Lung (tissue), 12 donors: Measurements from ENCODE around the gene IL34. TPM values are rescaled to one million over a fixed set of nuclear protein-coding genes. Genes with fewer than 3 reads are reported as not detected.

Source experiments
- ATAC-seq: fragments of 200-7000 bp; cut with Tn5 transposase; one replicate; pipeline ENCODE4 v1.9.1; 2020; ENCODE audit warnings: moderate number of reproducible peaks; ENCODE audit not compliant: insufficient read depth, low FRiP score
- DNase-seq, 3 donors: peaks; one replicate each; pipeline ENCODE4 v3.0.0-alpha.2; 2013 to 2017
- H3K27ac ChIP-seq, 2 donors: one replicate each; pipeline ENCODE4 v1.5.1; 2013; ENCODE audit warnings: mild to moderate bottlenecking in 2 of 2, moderate library complexity in 2 of 2, control low read depth in 1 of 2, inconsistent platforms in 1 of 2, low read depth in 1 of 2, low read length in 1 of 2
- H3K27me3 ChIP-seq, 3 donors: one replicate each; pipeline ENCODE4 v1.5.1; 2013; ENCODE audit warnings: low read length in 2 of 3; ENCODE audit not compliant: control insufficient read depth in 3 of 3, insufficient read depth in 3 of 3
- H3K36me3 ChIP-seq, 4 donors: one replicate each; pipeline ENCODE4 v1.5.1; 2013; ENCODE audit warnings: low read length in 4 of 4, mild to moderate bottlenecking in 1 of 4, moderate library complexity in 1 of 4; ENCODE audit not compliant: control insufficient read depth in 4 of 4, insufficient read depth in 4 of 4
- H3K4me1 ChIP-seq, 5 donors: one replicate each; pipeline ENCODE4 v1.5.1; 2013; ENCODE audit warnings: low read length in 5 of 5, mild to moderate bottlenecking in 2 of 5, moderate library complexity in 1 of 5; ENCODE audit not compliant: control insufficient read depth in 5 of 5, insufficient read depth in 5 of 5
- H3K4me3 ChIP-seq: one replicate; pipeline ENCODE4 v1.5.1; 2013; ENCODE audit warnings: mild to moderate bottlenecking, control low read depth, moderate library complexity
- H3K9ac ChIP-seq, 2 donors: one replicate each; pipeline ENCODE4 v1.5.1; 2013; ENCODE audit warnings: low read length in 2 of 2, control low read depth in 1 of 2; ENCODE audit not compliant: insufficient read depth in 1 of 2
- H3K9me3 ChIP-seq, 4 donors: one replicate each; pipeline ENCODE4 v1.5.1; 2013; ENCODE audit warnings: low read length in 3 of 4, mild to moderate bottlenecking in 1 of 4, moderate library complexity in 1 of 4; ENCODE audit not compliant: control insufficient read depth in 4 of 4, insufficient read depth in 3 of 4
- WGBS, 2 donors: extraction: QIAGEN DNeasy Blood & Tissue Kit; methylation state at CpG; one replicate each; pipeline ENCODE4 v1.1.7; 2013; 5-methylcytosine and 5-hydroxymethylcytosine counted together
- polyA plus RNA-seq, 2 donors: library from polyadenylated mRNA; stranded (reverse); fragments of 200-250 nt; gene quantifications; one replicate each; pipeline ENCODE4 v1.2.1, GENCODE V29; 2013
- total RNA-seq, 2 donors: library from RNA; depleted of rRNA in 1 of 2; stranded (reverse); fragments of >200 nt in 1 of 2; gene quantifications; one replicate each; pipeline ENCODE4 v1.2.1, GENCODE V29; 2014 to 2021
- TF ChIP-seq, protein P1 (sequence below): IDR thresholded peaks from 2 replicates; pipeline ENCODE4 v1.5.1; 2012; ENCODE audit warnings: mild to moderate bottlenecking; ENCODE audit errors: control extremely low read depth, extremely low read depth
- donor health status: control.
- donor health status: control.
- donor health status: Bipolar disorder and iron deficiency.
- donor health status: healthy.
- donor health status: DM: yes; HTN: yes; CAD: no.

Gene IL34
- total and polyA plus RNA-seq, 4 donors: 1.5 to 13.0 (median 7.1) TPM

DNA sequence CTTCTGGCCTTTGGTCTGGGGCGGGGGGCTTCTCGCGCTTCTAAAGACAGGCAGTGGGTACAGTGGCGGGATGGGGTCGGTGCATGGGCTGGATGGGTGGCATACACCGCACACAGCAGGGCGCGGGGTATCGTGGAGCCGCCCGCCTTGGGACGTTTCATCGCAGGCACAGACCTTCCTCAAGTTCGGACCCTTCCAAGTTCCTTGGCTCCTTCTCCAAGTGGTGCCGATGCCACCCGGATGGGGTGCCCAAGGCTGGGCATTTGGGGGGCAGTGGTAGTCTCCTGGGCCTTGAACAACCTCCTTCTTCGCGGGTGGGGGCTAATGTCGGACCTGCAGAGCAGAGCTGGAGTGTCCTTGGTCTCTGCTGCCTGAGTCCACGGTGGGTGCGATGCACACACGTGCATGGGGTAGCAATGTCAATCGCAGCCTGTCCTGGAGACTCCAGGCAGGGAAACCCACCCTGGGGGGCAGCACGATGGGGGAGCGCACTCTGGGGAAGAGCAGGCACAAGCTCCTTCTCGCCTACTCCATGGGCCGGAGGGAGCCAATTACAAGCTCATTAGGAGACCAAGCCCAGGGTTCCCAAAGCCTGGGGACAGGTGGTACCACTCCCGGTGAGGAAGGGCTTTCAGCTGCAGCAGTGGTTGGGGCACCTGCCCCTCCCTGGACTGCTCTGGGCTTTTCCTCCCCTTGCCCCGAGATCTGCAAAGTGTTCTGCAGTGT lies 40.2 kb downstream of the IL34 start:
- 47 to 64% methylated on average over 25 to 29 of the region's 29 CpGs for WGBS, 2 donors
- DNase-seq (no peak), ATAC-seq (no peak)
- Histone ChIP-seq H3K36me3 (peaks cover 0 to 10% (median 4%) of the 10 kb centered on the region in 4 donors), H3K27ac (peak overlapping the region; percentile 74 to 91), H3K27me3 (no peaks in the 10 kb centered on the region), H3K4me3 (no peak overlapping the region), H3K9me3 (no peaks in the 10 kb centered on the region), H3K4me1 (peaks cover 25 to 79% (median 49%) of the 10 kb centered on the region in 5 donors), H3K9ac (peak overlapping the region in 1 of 2 donors; percentile 55)
- TF ChIP-seq, protein P1, sequence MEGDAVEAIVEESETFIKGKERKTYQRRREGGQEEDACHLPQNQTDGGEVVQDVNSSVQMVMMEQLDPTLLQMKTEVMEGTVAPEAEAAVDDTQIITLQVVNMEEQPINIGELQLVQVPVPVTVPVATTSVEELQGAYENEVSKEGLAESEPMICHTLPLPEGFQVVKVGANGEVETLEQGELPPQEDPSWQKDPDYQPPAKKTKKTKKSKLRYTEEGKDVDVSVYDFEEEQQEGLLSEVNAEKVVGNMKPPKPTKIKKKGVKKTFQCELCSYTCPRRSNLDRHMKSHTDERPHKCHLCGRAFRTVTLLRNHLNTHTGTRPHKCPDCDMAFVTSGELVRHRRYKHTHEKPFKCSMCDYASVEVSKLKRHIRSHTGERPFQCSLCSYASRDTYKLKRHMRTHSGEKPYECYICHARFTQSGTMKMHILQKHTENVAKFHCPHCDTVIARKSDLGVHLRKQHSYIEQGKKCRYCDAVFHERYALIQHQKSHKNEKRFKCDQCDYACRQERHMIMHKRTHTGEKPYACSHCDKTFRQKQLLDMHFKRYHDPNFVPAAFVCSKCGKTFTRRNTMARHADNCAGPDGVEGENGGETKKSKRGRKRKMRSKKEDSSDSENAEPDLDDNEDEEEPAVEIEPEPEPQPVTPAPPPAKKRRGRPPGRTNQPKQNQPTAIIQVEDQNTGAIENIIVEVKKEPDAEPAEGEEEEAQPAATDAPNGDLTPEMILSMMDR: no peak

DNA sequence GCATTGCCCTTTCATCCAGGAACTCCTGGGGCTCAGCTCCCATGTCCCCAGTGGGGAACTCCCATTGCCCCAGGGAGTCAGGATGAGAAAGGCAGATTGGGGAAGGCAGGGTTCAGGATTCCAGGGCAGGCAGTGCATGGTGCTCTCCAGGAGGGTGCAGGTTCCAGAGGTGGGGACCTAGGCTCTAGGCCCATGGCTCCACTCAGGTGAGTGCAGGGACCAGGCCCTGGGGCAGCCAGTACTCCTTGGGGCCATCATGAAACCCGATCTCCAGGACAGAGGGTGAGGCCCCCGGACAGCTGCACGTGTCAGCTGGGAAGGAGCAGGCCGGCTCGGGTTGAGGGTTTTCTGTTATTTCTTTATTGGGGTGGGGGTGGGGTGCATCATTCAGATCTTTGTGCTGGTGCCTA lies 40.7 kb downstream of the IL34 start:
- Histone ChIP-seq H3K4me3 (no peak overlapping the region), H3K9me3 (no peaks in the 10 kb centered on the region), H3K27me3 (no peaks in the 10 kb centered on the region), H3K9ac (no peak overlapping the region), H3K27ac (peak overlapping the region in 1 of 2 donors; percentile 91), H3K36me3 (peaks cover 0 to 10% (median 4%) of the 10 kb centered on the region in 4 donors), H3K4me1 (peaks cover 25 to 79% (median 48%) of the 10 kb centered on the region in 5 donors)
- DNase-seq (no peak), ATAC-seq (no peak)
- TF ChIP-seq, protein P1: no peak
- WGBS, 2 donors: 69 to 93% methylated on average over 5 of the region's 5 CpGs

DNA sequence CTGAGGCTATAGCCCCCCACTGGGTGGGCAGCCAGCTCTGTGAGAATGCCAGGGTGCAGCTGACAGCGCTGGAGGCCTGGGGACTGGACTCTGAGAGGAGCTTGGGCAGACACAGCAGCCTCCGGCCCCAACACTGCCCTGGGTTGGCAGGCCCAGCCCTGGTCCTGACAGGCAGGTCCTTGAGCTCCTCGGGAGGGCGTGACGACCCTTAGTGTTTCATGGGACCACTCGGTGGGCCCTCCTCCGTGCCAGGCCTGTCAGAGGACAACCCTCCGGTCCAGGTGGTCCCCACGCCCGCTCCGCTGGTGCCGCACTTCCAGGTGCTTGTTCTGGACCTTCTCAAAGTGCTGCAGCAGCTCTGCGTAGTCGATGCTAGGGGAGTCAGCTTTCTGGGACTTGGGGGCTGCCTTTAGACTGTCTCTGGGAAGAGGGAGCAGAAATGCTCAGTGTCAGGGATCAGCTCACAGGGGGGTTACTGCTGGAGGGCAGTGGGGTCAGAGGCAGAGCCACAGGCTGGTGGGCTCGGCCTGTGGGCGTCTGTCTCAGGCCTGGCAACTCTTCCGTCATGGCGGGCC lies 41.4 kb downstream of the IL34 start:
- H3K36me3 ChIP-seq: peaks cover 0 to 8% (median 4%) of the 10 kb centered on the region in 4 donors
- DNase-seq: peak in 1 of 3 donors; percentile 40
- H3K27me3 ChIP-seq: no peaks in the 10 kb centered on the region
- H3K27ac ChIP-seq: peak overlapping the region; percentile 64 to 91
- peaks cover 25 to 79% (median 46%) of the 10 kb centered on the region in 5 donors for H3K4me1 ChIP-seq
- ATAC-seq: no peak
- no peak overlapping the region for H3K4me3 ChIP-seq
- H3K9ac ChIP-seq: no peak overlapping the region
- H3K9me3 ChIP-seq: no peaks in the 10 kb centered on the region
- WGBS, 2 donors: 71 to 86% methylated on average over 18 of the region's 18 CpGs
- TF ChIP-seq, protein P1: no peak
